ENCODE results near the gene PAX1.

Gene PAX1

DNA sequence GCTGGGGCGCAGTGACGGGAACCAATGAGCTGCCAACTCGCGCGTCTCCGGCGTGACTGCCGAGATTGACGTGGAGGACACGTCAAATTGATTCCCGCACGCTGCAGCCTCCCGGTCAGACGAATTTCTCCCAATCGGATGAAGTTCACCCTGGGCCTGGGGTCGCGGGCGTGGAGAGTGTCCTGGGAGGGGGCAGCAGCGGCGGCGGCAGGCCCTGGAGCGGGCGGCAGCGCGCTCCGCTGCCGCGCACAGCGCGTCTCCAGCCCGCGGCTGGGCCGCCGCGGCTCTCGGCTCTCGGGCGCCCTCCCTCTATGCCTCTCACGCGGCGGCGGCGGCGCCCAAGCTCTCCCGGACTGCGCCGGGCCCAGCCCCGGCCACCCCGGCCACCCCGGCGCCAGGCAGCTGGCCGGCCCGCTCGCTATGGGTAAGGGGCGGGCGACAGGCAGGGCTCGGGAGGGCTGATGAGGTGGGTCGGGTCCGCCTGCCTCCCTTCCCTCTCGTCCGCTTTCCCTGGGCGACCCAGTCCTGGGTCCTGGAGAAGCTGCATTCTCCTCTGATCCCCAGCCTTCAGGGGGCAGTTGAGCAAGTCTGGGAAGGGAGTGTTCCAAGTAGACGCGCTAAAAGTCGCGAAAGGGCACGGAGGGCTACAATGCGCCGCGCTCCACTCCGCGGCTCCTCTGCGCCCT lies at the start of gene PAX1:
Gene PAX1, plus strand, starts transcription at position 90 of the 686 bp plus-strand sequence. Its CDS starts 49 bp downstream, at position 139.
- no peak for DNase-seq

DNA sequence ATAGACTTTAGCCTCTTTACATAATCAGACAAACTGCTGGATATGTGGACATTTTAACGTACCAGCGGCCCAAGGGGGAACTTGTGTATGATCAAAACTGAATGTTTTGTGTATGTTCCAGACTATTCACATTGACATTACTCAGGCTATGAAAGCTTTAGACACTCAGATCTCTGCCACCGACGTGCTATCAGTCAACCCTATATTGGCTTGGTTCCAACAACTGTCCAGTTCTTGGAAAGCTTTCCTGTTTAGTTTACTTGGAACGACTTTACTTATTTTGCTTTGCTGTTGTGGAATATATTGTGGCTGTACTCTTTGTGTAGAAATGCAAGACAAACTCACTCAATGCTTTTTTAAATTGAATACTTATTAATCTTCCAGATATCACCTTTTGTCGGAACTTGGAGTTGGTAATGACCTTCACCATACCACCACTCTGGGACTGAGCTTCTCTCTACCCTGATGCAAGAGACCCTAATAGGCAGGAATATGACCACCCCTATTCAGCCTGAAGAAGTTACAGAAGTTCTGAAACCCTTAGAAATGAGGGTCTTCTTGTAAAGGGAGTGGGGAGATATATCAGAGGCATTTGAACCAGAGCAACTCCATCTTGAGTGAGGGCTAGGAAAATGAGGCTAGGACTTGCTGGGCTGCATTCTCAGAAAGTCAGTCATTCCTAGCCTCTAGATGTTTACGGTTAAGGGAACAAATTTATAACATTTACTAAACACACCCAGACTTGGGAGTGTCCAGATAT lies 49.0 kb upstream of the PAX1 start:
- no peak for DNase-seq

DNA sequence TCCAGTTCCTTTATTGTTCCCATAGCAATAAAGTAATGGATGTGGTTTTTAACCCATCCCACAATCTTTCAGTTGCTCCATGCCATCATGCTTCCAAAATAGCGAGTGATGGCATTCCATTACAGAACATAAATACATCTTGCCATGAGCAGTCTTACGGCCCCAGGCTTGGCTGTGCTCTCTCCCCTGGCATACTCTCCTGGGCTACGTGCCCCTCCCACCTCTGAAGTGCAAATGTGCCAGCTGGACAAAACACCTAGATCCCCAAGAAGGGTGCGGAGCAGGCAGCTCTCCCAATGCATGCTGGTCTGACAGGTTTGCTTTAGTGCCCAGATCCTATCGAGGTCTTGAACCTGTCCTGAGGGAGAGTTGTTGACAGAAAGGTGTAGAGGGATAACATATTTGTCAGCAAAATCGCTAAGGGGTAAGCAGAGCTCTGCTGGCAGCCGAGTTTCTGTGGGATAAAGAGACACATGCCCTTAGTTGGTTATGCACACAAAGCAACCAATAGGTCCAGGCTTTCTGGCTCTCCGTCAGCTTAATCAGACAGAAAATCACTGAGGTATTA lies 43.9 kb upstream of the PAX1 start:
- DNase-seq = no peak

DNA sequence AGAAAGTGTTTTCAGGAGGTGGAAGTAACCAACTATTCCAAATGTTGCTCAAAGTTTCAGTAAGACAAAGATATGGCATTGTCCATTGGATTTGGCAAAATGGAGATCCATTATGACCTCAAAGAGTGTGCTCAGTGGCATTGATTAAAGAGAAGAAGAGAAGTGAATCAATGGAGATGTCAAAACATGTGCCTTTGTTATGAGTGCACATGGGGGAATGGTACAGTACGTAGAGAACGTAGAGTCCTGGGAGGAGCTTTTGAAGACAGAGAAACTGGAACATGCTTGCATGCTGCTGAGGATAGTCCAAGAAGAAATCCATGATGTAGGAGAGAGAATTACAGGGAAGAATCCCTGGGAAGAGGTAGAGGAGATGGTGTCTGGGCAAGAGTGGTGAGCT lies 42.0 kb upstream of the PAX1 start:
- no peak for DNase-seq

DNA sequence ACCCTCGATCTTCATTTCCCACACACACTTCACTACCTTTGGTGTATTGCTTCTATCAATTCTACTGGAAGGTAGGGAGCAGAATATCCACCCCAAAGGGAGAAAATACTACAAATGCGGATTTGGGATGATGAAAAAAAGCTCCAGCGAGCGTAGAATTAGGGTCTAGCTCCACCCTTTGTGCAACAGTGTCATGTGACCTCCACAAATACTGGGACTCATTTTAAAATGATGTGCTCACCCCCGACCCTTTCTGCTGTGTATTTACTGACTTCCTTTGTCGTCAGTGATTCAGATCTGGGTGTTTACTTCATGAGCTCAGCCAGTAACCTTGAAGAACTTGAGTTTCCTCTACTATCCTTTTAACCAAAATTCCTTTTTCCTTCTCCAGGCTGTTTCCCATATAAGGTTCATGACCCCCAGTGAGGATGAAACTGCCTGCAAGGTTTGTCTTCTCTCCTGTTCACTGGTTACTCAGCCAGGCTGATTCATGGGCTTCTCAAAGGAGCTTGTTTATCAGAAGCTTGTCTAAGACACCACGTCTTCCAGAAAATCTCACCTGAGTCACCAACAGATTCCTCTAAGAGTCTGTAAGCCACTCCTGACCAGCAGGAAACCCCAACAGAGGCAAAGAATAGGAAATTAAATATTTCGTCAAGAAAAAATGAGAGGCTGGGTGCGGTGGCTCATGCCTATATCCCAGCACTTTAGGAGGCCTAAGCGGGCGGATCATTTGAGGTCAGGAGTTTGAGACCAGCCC lies 39.6 kb upstream of the PAX1 start:
- no peak for DNase-seq

DNA sequence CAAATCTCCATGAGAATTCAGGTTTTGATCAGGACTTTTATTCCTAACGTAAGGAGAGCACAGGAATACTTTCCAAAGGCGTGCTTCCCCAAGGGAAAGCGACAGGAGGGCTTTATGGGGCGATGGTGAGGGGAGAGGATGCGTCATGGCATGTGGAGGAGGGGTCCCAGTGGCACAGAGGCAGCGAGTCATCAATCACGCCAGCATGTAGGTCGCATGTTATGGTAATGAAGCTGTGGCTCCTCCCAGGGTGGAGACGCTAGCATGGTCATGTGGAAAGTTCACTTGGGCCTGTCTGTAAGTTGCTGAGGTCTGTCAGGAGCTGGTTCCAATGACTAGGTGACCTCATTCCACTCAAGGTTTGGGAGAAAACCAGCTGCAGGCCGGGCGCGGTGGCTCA lies 35.3 kb upstream of the PAX1 start:
- DNase-seq = no peak

DNA sequence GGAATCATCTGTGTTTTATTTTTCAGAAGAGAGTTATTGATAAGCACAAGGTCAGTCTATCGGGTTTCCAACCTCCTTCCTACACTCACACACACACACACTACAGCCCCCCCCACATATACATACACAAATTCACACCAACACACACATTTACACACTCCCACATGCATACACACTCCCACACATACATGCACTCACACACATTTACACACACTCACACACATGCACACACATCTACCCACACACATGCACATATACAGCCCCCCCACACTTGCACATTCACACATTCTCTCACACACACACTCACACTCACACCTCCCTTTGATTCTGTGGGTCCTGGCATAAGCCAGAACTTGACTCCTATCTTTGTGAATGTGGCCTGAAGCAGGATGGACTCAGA lies 34.5 kb upstream of the PAX1 start:
- DNase-seq = no peak

DNA sequence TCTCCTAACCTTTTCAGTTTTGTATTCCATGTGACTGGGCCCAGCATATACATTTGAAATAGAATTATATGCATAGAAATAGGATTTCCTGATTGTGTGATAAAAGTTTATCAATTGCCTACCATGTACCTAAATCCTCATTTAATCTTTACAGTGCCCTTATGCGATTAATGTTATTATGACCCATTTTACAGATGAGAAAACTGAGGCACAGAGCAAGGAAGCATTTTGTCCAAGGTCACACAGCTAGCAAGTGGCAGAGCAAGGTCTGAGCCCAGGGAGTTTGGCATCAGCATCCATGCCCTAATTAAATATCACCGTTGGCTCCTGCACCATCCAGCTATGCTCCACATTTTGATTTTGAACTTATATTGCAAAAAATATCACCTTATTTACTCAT lies 28.2 kb upstream of the PAX1 start:
- DNase-seq = no peak

DNA sequence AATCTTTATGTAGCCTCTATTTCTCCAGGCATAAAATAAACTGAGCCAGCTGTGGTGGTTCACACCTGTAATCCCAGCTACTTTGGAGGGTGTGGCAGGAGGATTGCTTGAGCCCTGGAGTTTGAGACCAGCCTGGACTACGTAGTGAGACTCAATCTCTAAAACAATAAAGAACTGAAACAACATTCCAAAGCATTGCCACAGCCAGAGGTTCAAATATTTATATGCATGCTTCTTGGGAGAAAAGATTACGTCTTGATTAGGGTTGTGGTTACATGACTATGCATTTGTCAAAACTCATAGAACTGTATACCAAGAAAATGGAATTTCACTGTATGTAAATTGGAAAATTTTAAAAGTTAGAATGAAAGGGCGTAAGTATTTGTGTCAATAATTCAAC lies 27.7 kb upstream of the PAX1 start:
- no peak for DNase-seq

DNA sequence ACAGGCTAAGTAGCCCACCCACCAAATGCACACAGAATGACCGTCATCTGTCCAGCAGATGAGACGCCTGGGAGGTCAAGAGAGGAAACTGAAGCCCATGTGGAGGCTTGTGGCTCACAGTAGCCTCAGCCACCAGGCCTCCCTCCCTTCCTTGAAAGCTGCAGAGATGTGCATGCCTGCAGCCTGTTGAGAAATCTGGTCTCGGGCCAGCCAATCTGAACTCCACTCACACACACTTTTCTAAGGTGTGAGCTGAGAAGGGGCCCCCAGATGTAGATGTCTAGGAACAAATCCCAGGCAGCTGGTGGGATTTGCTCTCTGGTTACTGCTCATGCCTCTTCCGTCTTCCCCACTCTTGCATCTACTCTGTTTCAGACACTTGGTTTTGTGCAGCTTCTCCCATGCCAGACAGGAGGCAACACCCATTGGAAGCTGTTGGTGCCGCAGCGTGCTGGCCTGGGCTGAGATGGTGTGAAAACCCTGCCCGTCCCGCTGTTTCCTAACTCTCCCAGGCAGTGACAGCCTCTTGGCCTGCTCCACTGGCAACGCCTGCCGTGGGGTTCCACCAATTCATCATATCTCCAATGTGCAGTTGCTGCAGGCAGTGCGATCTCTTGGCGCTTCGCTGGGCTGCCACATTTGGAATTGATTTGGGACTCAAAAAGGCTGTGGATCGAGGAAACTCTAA lies 24.1 kb upstream of the PAX1 start:
- DNase-seq = no peak

DNA sequence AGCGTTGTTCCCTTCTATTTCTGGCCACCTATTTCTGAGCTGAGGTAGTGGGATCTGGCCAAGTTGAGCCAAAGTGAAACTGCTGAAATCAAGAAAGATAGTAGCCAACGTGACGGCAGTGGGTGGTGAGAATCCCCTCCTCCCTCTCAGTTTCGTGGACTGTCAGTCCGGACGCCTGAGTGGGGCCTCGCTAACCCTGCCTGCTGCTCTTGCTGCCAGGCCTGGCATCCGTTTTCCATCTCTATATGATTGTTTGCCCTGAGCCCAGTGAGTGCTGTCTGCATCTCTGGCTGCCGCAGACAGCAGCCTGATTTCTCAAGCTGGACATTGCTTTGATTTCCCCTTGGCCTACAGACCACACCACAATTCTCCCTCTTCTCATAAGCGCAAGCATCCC lies 23.5 kb upstream of the PAX1 start:
- no peak for DNase-seq

DNA sequence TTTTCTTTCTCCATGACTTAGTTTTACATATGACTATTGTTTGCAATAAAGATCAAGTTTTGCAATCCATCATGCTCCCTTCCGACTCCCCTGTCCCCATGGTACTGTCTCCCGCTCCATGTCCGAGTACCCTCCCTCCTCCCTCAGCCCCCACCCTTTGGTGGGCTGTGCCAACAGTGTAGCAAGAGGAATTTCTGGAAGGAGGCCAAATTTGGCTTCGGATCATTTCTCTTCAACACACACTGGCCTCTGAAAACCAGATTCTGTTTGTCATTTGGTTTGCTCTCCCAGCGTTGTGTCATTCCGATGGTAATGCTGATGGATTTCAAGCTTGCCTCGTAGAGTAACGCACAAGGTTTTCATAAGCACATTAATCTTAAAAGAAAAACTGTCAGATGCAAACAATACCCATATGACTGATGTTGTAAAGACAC lies 22.9 kb upstream of the PAX1 start:
- DNase-seq = no peak

DNA sequence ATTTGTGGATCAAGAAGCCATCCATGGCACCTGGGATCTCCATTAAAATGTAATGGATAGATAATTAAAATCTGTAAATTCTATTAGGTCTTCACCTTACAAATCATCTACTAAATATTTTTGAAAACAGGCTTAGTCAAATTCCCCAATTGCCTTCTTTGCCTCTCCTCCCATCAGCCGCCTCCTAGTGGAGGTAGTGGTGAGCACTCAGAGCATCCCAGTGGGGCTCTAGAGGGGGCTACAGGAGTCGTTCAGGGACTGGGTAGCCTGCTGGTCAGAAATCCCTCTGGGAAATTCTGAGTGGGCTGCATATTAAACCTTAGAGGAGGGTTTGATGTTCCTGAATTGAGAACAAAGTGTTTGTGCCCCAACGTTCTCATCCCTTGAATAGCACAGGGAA lies 20.8 kb upstream of the PAX1 start:
- no peak for DNase-seq

DNA sequence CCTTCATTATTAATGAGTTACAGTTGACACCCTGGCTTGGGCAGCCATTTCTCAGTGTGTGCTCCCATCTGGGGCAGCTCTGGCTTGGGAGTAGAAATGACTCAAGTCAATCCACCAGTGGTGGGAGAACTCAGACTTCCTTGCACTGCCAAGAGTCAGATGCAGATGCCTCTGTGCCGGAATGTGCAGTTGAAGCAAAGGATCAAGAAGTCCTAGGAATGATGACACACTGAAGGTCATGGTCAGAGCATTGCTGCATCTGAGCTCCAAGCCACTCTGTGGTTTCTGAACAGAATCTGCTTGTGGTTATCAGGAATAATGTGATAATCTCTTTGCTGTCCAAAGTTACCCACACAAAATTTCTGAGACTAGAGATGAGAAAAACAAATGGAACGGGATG lies 19.5 kb upstream of the PAX1 start:
- DNase-seq = no peak

DNA sequence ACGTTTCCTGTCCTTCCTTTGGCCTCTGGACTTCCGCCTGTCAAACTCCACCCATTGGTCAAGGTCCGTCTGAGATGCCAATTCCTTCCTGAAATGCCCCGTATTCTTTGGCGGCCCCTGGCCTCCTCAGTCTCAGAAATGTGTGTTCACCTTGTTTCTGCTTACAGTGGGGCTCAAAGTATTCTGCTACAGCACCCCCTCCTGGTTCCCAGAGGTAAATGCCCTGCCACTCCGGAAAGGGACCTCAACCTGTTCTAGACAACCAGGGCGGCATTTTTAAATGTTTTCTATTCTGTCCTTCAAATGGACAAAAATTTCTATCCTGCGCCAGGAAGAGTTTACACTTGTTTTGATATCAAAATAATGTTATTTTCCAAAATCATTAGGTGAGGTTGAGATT lies 12.1 kb upstream of the PAX1 start:
- DNase-seq = no peak

DNA sequence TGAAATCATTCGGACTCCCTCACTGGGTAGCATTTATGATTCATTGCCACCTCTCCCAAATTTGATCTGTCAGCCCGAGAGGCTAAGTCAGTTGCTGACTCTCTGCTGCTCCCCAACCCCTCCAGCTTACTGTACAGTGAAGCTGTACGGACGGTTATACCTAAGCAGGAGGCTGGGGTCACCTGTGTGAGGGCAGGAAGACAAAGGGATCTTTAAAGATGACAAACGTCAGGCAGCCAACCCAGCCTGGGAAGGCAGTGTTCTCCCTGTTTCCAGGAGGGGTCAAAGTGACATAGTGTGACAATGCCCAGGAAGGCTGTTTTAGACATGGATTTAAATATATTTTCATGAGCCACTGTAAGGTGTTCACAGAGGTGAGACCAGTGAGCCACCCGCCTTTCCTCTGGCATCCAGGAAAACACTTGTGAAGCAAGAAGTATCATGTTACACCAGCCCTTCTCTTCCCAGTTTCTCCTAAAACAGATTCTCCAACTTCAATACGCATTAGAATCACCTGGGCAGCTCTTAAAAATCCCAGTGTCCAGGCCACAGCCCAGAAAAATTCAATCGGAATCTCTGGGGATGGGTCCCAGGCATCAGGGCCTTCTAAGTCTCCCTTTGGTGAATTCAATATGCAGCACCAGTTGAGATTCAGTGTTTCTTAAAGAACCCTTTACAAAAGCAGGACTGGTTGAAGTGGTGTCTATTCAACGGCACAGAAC lies 6.8 kb upstream of the PAX1 start:
- no peak for DNase-seq

DNA sequence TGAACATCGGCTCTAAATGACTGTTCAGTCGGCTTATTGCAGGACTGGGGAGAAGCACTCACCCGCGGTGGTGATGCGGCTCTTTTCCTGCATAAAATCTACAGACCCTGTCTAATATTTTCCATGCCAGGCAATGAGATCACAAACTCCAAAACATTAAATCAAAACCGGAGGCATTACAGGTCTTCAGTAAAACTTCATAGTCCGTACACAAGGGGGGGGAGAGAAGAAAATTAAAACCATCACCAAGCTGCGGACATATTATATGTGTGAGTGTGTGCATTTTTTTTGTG lies 6.3 kb upstream of the PAX1 start:
- no peak for DNase-seq

DNA sequence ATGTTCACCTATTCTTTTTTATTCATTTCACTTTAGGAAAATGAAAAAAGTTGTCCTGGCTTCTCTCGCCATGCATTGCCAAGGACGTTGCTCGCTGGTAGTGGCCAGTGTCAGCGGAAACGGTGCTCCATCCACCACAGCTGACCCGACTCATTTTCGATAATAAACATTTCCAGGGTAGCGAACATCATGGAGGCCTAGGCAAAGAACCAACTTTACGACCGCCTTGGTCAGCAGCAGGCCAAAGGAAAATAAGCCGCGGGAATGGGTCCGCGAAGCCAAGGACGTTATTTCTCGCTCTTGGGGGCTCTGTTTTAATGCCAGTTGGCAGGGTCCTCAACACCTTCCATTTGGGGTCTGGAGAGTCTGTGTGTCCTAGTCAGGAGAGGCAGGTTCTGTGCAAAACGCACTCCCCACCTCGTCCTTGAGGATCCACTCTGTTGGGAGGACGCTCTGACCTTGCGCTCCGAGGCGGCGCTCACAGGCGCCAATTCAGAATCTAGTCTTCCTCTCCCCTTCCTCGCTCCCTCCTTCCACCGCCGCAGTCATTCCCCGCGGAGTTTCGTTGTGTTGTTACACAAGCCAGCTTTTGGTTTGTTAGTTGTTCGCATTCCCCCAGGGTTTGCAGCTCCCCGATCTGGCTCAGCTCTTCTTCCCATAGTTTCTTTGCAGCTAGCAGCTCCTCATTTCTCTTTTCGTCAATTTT lies 4.1 kb upstream of the PAX1 start:
- no peak for DNase-seq

DNA sequence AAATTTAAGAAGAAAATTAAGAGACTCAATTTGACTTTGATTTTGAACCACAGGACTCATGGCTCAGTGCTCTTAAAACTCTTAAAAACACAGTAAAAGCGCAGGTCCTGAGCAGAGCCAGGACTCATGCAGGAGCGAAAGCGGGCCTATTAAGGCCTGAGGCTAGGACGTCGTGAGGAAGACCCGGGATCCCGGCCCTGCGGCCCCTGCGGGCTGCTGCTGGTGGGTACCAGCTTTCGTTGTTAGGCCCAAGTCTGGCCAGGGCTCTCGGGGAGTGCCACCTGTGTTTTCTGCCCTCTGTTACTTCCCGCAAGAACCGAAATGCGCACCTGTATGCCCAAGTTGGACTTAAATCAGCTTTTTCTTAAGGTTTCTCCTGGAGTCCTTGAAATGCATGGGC lies 3.4 kb upstream of the PAX1 start:
- no peak for DNase-seq

DNA sequence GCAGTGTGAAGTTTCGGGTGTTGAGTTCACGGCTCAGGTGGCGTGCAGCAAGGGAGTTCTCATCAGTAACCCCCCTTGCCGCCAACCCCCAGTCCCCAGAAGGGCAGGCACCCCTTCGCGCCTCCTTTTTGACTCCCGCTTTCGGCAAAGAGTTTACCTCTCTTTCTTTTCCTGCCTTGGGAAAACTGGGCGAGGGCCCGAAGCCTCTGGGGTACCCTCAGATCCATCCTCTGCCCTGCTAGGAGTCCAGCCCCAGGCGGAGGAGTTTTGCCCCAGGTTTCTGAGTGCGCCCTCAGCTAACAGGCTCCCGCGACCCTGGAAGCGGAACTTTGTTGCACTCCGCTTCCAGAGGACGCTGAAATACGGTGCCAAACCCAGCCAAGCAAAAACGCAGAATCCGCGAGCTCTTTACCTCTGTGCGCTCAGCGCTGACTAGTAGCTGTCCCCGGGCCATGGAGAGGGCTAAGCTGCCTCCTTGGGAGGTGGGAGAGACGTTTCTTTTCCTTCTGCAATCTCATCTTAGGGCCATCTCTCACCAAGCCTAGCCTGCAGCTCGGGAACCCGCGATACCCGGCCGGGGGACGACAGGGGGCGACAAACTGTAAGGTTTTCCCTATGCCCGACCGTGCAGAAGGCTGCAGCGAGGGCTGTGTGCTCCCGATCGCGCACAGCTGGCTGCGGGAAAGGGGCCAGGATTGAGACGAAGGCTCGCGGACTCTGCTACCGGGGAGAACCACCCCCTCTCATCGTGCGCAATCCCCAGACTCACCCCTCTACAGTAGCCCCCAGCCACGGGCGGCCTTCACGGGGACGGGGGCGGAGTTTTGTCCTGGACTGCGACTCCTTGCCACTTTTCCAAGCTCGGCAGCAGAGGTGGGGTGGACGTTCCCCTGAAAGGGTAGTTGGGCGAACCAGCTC lies 2.7 kb upstream of the PAX1 start:
- no peak for DNase-seq

Measured in CD4-positive, alpha-beta T cell treated with Interleukin-1 beta for 1 hour (primary cell).